SK-N-SH (cell line): ENCODE data around the gene ASTN2. TPM values are rescaled to one million over a fixed set of nuclear protein-coding genes. Genes with fewer than 3 reads are reported as not detected.

ENCODE experiments used
- CTCF ChIA-PET: fragments of 300-600, 350-600 bp; formaldehyde crosslinking; extraction: SDS; loops from one replicate; lab custom pipeline; 2021; lab: Yijun Ruan, JAX
- POLR2A ChIA-PET: fragments of 350-600 bp; sonication (Branson Sonifier 250); formaldehyde crosslinking; extraction: SDS; loops from one replicate; lab custom pipeline; 2020; ENCODE audit warnings: antibody characterized with exemption, inconsistent platforms; lab: Yijun Ruan, JAX
- DNase-seq: peaks from one replicate; pipeline ENCODE4 v3.0.0; 2012
- H2AFZ ChIP-seq: fragments of 200-600 bp; sonication (generic); 2 replicates; pipeline ENCODE4 v1.8.1; 2016; ENCODE audit warnings: antibody characterized with exemption, mild to moderate bottlenecking, low read depth
- H3F3A ChIP-seq: fragments of 200-600 bp; sonication (generic); replicated peaks from 2 replicates; pipeline ENCODE3; 2016; ENCODE audit warnings: antibody characterized with exemption, mild to moderate bottlenecking; ENCODE audit not compliant: insufficient read depth
- H3K27ac ChIP-seq, 2 experiments: fragments of 200-500 bp in 1 of 2; fragments of 200-600 bp in 1 of 2; sonication (Bioruptor generic) in 1 of 2; sonication (generic), shearing (Covaris generic) in 1 of 2; 2 replicates each; pipeline versions ENCODE4 v1.5.1 to v1.6.1; 2014 to 2016; ENCODE audit warnings: low read depth in 2 of 2, inconsistent platforms in 1 of 2, low read length in 1 of 2, mild to moderate bottlenecking in 1 of 2, mixed read lengths in 1 of 2
- H3K27me3 ChIP-seq: fragments of 200-600 bp; sonication (generic), shearing (Covaris generic); 2 replicates; pipeline ENCODE4 v1.6.1; 2016; ENCODE audit warnings: mixed run types; ENCODE audit not compliant: insufficient read depth
- H3K36me3 ChIP-seq, 2 experiments: fragments of 200-500 bp in 1 of 2; fragments of 200-600 bp in 1 of 2; sonication (Bioruptor generic) in 1 of 2; sonication (generic) in 1 of 2; replicated peaks in 1 of 2; 2 replicates each; pipeline versions ENCODE3 to v1.5.1; 2014 to 2016; ENCODE audit warnings: low read length in 1 of 2, mild to moderate bottlenecking in 1 of 2; ENCODE audit not compliant: insufficient read depth in 2 of 2, control insufficient read depth in 1 of 2
- H3K4me1 ChIP-seq, 2 experiments: fragments of 200-500 bp in 1 of 2; fragments of 200-600 bp in 1 of 2; sonication (Bioruptor generic) in 1 of 2; sonication (generic), shearing (Covaris generic) in 1 of 2; 2 replicates each; pipeline versions ENCODE4 v1.5.1 to v1.6.1; 2014 to 2016; ENCODE audit warnings: low read depth in 1 of 2, low read length in 1 of 2, mixed run types in 1 of 2; ENCODE audit not compliant: insufficient read depth in 2 of 2, control insufficient read depth in 1 of 2
- H3K4me2 ChIP-seq: fragments of 200-600 bp; sonication (generic), shearing (Covaris generic); 2 replicates; pipeline ENCODE4 v1.6.1; 2017; ENCODE audit warnings: mixed run types
- H3K4me3 ChIP-seq, 2 experiments: fragments of 200-500 bp in 1 of 2; fragments of 200-600 bp in 1 of 2; sonication (Bioruptor generic) in 1 of 2; sonication (generic), shearing (Covaris generic) in 1 of 2; 2 replicates each; pipeline versions ENCODE4 v1.5.1 to v1.8.1; 2014 to 2016; ENCODE audit warnings: low read depth in 2 of 2, inconsistent platforms in 1 of 2, low read length in 1 of 2, mild to moderate bottlenecking in 1 of 2, mixed read lengths in 1 of 2, moderate library complexity in 1 of 2
- H3K79me2 ChIP-seq: fragments of 200-600 bp; sonication (generic); 2 replicates; pipeline ENCODE4 v1.8.1; 2017; ENCODE audit warnings: mild to moderate bottlenecking; ENCODE audit not compliant: insufficient read depth
- H3K9ac ChIP-seq: fragments of 200-600 bp; sonication (generic); 2 replicates; pipeline ENCODE4 v1.6.1; 2017; ENCODE audit warnings: mixed run types
- H3K9me2 ChIP-seq: fragments of 200-600 bp; sonication (generic); 2 replicates; pipeline ENCODE4 v1.6.1; 2017; ENCODE audit warnings: mixed run types
- H3K9me3 ChIP-seq: fragments of 200-600 bp; sonication (generic); 2 replicates; pipeline ENCODE4 v1.6.1; 2017; ENCODE audit warnings: mixed run types, mild to moderate bottlenecking, moderate library complexity
- H4K20me1 ChIP-seq: fragments of 200-600 bp; sonication (generic); 2 replicates; pipeline ENCODE4 v1.6.1; 2017; ENCODE audit warnings: mild to moderate bottlenecking, mixed run types; ENCODE audit not compliant: insufficient read depth
- EP300 ChIP-seq, 2 experiments: IDR thresholded peaks; 2 replicates each; pipeline versions ENCODE4 v1.4.0 to v1.6.1; 2012; ENCODE audit warnings: borderline replicate concordance in 1 of 2, low read depth in 1 of 2, low read length in 1 of 2
- EZH2phosphoT487 ChIP-seq: fragments of 200-600 bp; sonication (generic); IDR thresholded peaks from 2 replicates; pipeline ENCODE4 v1.6.1; 2017; ENCODE audit warnings: low read depth, mixed run types, mild to moderate bottlenecking, antibody characterized with exemption, moderate library complexity, borderline replicate concordance
- FOSL2 ChIP-seq: IDR thresholded peaks from 2 replicates; pipeline ENCODE4 v1.4.0; 2012; ENCODE audit warnings: low read depth, mild to moderate bottlenecking, moderate library complexity, borderline replicate concordance
- FOXM1 ChIP-seq: IDR thresholded peaks from 2 replicates; pipeline ENCODE4 v1.4.0; 2012; ENCODE audit warnings: low read depth, mild to moderate bottlenecking
- GABPA ChIP-seq: IDR thresholded peaks from 2 replicates; pipeline ENCODE4 v1.4.0; 2012; ENCODE audit warnings: low read depth, mild to moderate bottlenecking
- JUND ChIP-seq: IDR thresholded peaks from 2 replicates; pipeline ENCODE4 v1.4.0; 2012
- MEF2A ChIP-seq: IDR thresholded peaks from 2 replicates; pipeline ENCODE4 v1.4.0; 2012; ENCODE audit warnings: low read depth, borderline replicate concordance
- MXI1 ChIP-seq: IDR thresholded peaks from 2 replicates; pipeline ENCODE4 v1.6.1; 2012; ENCODE audit warnings: mild to moderate bottlenecking, low read depth, low read length, improper control_type of control experiment
- NFIC ChIP-seq: IDR thresholded peaks from 2 replicates; pipeline ENCODE4 v1.4.0; 2012; ENCODE audit warnings: borderline replicate concordance
- SMC3 ChIP-seq: IDR thresholded peaks from 2 replicates; pipeline ENCODE4 v1.6.1; 2012; ENCODE audit warnings: low read depth, low read length, improper control_type of control experiment
- WGBS: methylation state at CpG from one replicate; pipeline ENCODE4 v1.1.6; 2017; ENCODE audit warnings: low lambda C conversion rate; 5-methylcytosine and 5-hydroxymethylcytosine counted together
- polyA plus RNA-seq, 3 experiments: library from polyadenylated mRNA; depleted of rRNA; stranded (reverse); fragments of >200 nt; gene quantifications; 2 replicates each; pipeline ENCODE4 v1.2.3, GENCODE V29; 2012
- TF ChIP-seq, protein P1 (sequence below): fragments of 200-600 bp; sonication (generic); IDR thresholded peaks from 2 replicates; pipeline ENCODE4 v1.6.1; 2017; ENCODE audit warnings: antibody characterized with exemption, mild to moderate bottlenecking, moderate library complexity
- TF ChIP-seq, protein P2 (sequence below): IDR thresholded peaks from 2 replicates; pipeline ENCODE4 v1.4.0; 2012; ENCODE audit warnings: low read depth
- TF ChIP-seq, protein P3 (sequence below): IDR thresholded peaks from 2 replicates; pipeline ENCODE4 v1.4.0; 2012; ENCODE audit warnings: low read depth, borderline replicate concordance

ASTN2 gene
- polyA plus RNA-seq, 1 of the 3 experiments (the other 2 are of a cell fraction), result 6.6 TPM

DNA sequence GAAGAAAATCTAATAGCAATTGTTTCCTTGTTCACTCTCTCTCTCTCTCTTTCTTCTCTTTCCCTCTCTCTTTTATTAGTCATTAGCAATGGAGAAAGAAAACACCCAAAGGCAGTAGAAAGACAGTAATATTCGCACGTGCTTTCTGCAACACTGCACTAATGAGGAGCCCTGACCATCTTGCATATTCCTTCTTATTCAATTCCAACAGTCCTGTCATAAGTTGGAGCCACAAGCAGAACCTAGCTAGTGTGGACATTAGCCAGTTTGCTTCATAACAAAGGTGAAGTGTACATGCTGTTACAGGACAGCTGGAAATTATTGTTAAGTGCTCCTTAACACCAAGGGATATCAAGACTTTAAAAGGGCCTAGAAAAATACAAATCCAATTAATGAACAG, 664.3 kb downstream of the ASTN2 start:
- 44% methylated on average over 2 of the region's 2 CpGs for WGBS
- no peaks in the 10 kb centered on the region for H3K9me2 ChIP-seq
- DNase-seq, result no peak
- no peak overlapping the region for H2AFZ ChIP-seq
- no peaks in the 10 kb centered on the region for H3K36me3 ChIP-seq
- no peaks in the 10 kb centered on the region for H3K9me3 ChIP-seq
- TF ChIP-seq FOXM1 (no peak), GABPA (no peak), FOSL2 (no peak), MEF2A (no peak), EZH2phosphoT487 (no peak), JUND (no peak), EP300 (IDR thresholded peaks at IDR 0.05; ENCODE audit: borderline replicate concordance in 1 of 2, low read depth in 1 of 2, low read length in 1 of 2) (no peak), SMC3 (no peak)
- TF ChIP-seq, protein P1, sequence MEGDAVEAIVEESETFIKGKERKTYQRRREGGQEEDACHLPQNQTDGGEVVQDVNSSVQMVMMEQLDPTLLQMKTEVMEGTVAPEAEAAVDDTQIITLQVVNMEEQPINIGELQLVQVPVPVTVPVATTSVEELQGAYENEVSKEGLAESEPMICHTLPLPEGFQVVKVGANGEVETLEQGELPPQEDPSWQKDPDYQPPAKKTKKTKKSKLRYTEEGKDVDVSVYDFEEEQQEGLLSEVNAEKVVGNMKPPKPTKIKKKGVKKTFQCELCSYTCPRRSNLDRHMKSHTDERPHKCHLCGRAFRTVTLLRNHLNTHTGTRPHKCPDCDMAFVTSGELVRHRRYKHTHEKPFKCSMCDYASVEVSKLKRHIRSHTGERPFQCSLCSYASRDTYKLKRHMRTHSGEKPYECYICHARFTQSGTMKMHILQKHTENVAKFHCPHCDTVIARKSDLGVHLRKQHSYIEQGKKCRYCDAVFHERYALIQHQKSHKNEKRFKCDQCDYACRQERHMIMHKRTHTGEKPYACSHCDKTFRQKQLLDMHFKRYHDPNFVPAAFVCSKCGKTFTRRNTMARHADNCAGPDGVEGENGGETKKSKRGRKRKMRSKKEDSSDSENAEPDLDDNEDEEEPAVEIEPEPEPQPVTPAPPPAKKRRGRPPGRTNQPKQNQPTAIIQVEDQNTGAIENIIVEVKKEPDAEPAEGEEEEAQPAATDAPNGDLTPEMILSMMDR, result no peak
- TF ChIP-seq, protein P2, sequence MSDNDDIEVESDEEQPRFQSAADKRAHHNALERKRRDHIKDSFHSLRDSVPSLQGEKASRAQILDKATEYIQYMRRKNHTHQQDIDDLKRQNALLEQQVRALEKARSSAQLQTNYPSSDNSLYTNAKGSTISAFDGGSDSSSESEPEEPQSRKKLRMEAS, result no peak
- TF ChIP-seq, protein P3, sequence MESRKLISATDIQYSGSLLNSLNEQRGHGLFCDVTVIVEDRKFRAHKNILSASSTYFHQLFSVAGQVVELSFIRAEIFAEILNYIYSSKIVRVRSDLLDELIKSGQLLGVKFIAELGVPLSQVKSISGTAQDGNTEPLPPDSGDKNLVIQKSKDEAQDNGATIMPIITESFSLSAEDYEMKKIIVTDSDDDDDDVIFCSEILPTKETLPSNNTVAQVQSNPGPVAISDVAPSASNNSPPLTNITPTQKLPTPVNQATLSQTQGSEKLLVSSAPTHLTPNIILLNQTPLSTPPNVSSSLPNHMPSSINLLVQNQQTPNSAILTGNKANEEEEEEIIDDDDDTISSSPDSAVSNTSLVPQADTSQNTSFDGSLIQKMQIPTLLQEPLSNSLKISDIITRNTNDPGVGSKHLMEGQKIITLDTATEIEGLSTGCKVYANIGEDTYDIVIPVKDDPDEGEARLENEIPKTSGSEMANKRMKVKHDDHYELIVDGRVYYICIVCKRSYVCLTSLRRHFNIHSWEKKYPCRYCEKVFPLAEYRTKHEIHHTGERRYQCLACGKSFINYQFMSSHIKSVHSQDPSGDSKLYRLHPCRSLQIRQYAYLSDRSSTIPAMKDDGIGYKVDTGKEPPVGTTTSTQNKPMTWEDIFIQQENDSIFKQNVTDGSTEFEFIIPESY, result no peak
- POLR2A ChIA-PET, result no interaction called here
- no peak overlapping the region for H3K27ac ChIP-seq
- H3F3A ChIP-seq, result no peaks in the 10 kb centered on the region
- H3K79me2 ChIP-seq, result no peaks in the 10 kb centered on the region
- CTCF ChIA-PET, result interaction anchor here (1.2 to 4.0 kb wide), 2 partner anchors 14 to 60 kb away, joined by 3 to 24 read pairs; no protein-coding TSS in a partner anchor
- peaks cover 0 to 4% of the 10 kb centered on the region in 2 experiments; a peak in 1 of 4 replicates for H3K4me1 ChIP-seq
- H3K4me3 ChIP-seq, result no peak overlapping the region
- H3K27me3 ChIP-seq, result no peaks in the 10 kb centered on the region
- H4K20me1 ChIP-seq, result no peaks in the 10 kb centered on the region
- no peak overlapping the region for H3K4me2 ChIP-seq
- no peak overlapping the region for H3K9ac ChIP-seq

DNA sequence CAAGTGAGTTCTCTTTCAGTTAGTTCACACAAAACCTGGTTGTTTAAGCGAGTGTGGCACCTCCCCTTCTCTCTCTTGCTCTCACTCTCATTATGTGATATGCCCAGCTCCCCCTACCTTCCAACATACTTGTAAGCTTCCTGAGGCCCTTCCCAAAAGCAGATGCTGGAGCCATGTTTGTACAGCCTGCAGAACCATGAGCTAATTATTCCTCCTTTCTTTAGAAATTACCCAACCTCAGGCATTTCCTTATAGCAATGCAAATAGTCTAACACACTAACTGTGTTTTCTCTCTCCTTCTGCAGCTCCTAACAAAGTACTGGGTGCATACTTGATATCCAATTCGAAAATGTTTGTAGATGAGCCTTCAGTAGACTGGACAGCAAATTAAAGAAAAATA, 665.1 kb downstream of the ASTN2 start:
- Histone ChIP-seq H3K9ac (no peak overlapping the region), H3K9me3 (no peaks in the 10 kb centered on the region), H3K4me3 (no peak overlapping the region), H3K4me1 (peaks cover 0 to 4% of the 10 kb centered on the region in 2 experiments; a peak in 1 of 4 replicates), H3K9me2 (no peaks in the 10 kb centered on the region), H3K27ac (no peak overlapping the region), H3K79me2 (no peaks in the 10 kb centered on the region), H3K4me2 (no peak overlapping the region), H3F3A (no peaks in the 10 kb centered on the region), H3K36me3 (no peaks in the 10 kb centered on the region), H4K20me1 (no peaks in the 10 kb centered on the region), H3K27me3 (no peaks in the 10 kb centered on the region), H2AFZ (no peak overlapping the region)
- 7% methylated on average over 2 of the region's 2 CpGs for whole genome bisulfite sequencing
- TF ChIP-seq NFIC (no peak), MXI1 (no peak)
- ChIA-PET CTCF (interaction anchor here (1.1 to 4.0 kb wide), 4 partner anchors 9 to 111 kb away, joined by 3 to 24 read pairs (median 4); no protein-coding TSS in a partner anchor), POLR2A (no interaction called here)
- DNase-seq, result no peak
